Measurements from ENCODE around the gene SEMA3B. TPM values are rescaled to one million over a fixed set of nuclear protein-coding genes. Genes with fewer than 3 reads are reported as not detected.

SEMA3B gene
- total RNA-seq, 1 experiment from 2014 or later = 0.43 TPM

- H3K9me3 ChIP-seq (ENCODE audit: low read depth, low read length, poor library complexity, severe bottlenecking) = no peaks in the 10 kb centered on the region
- peak overlapping the region; percentile 59 for H3K27ac ChIP-seq (ENCODE audit: low read depth, low read length, poor library complexity, severe bottlenecking)
- intact Hi-C loops (cut with micrococcal nuclease; ENCODE audit: unreplicated experiment) = no loop called here
- no peaks in the 10 kb centered on the region for H3K4me1 ChIP-seq (ENCODE audit: insufficient read depth, low read length, poor library complexity, severe bottlenecking)
- BruUV-seq (replicated peaks) = no TSS peak
- DNase-seq (ENCODE audit: low spot score) = no peak
- ChIA-PET POLR2A (ENCODE audit: low non-redundant PET) (no interaction called here), CTCF (no interaction called here)
- no peaks in the 10 kb centered on the region for H3K27me3 ChIP-seq (replicated peaks; ENCODE audit: insufficient read depth, low read depth, low read length, poor library complexity)
- peaks cover 11% of the 10 kb centered on the region for H3K36me3 ChIP-seq (ENCODE audit: insufficient read depth, low read length, poor library complexity, severe bottlenecking)
- TF ChIP-seq CTCF (conservative IDR thresholded peaks at IDR 0.05; ENCODE audit: low read depth, low read length) (no peak), EZH2 (IDR thresholded peaks at IDR 0.05; ENCODE audit: borderline replicate concordance, low read depth, low read length, poor library complexity, severe bottlenecking) (no peak)
- peak overlapping the region; percentile 77 for H3K4me3 ChIP-seq (ENCODE audit: low read depth, low read length, poor library complexity, severe bottlenecking)
Measured at GRCh38 chr3:50293079-50293801, 24.3 kb downstream of the SEMA3B start.

- no peak for DNase-seq (ENCODE audit: low spot score)
- H3K36me3 ChIP-seq (ENCODE audit: insufficient read depth, low read length, poor library complexity, severe bottlenecking) = peaks cover 8% of the 10 kb centered on the region
- no TSS peak for BruUV-seq (replicated peaks)
- no peak overlapping the region for H3K27ac ChIP-seq (ENCODE audit: low read depth, low read length, poor library complexity, severe bottlenecking)
- POLR2A ChIA-PET (ENCODE audit: low non-redundant PET) = no interaction called here
- H3K9me3 ChIP-seq (ENCODE audit: low read depth, low read length, poor library complexity, severe bottlenecking) = no peaks in the 10 kb centered on the region
- TF ChIP-seq CTCF (conservative IDR thresholded peaks at IDR 0.05; ENCODE audit: low read depth, low read length) (no peak), EZH2 (IDR thresholded peaks at IDR 0.05; ENCODE audit: borderline replicate concordance, low read depth, low read length, poor library complexity, severe bottlenecking) (no peak)
- H3K4me1 ChIP-seq (ENCODE audit: insufficient read depth, low read length, poor library complexity, severe bottlenecking) = no peaks in the 10 kb centered on the region
- no peak overlapping the region for H3K4me3 ChIP-seq (ENCODE audit: low read depth, low read length, poor library complexity, severe bottlenecking)
- CTCF ChIA-PET = no interaction called here
- intact Hi-C loops (cut with micrococcal nuclease; ENCODE audit: unreplicated experiment) = no loop called here
- no peaks in the 10 kb centered on the region for H3K27me3 ChIP-seq (replicated peaks; ENCODE audit: insufficient read depth, low read depth, low read length, poor library complexity)
Measured at GRCh38 chr3:50294089-50294488, 25.1 kb downstream of the SEMA3B start.

- H3K4me3 ChIP-seq (ENCODE audit: low read depth, low read length, poor library complexity, severe bottlenecking) = no peak overlapping the region
- no peak for DNase-seq (ENCODE audit: low spot score)
- no peaks in the 10 kb centered on the region for H3K9me3 ChIP-seq (ENCODE audit: low read depth, low read length, poor library complexity, severe bottlenecking)
- intact Hi-C loops (cut with micrococcal nuclease; ENCODE audit: unreplicated experiment) = no loop called here
- H3K4me1 ChIP-seq (ENCODE audit: insufficient read depth, low read length, poor library complexity, severe bottlenecking) = peaks cover 2% of the 10 kb centered on the region
- H3K36me3 ChIP-seq (ENCODE audit: insufficient read depth, low read length, poor library complexity, severe bottlenecking) = peaks cover 4% of the 10 kb centered on the region
- TF ChIP-seq EZH2 (IDR thresholded peaks at IDR 0.05; ENCODE audit: borderline replicate concordance, low read depth, low read length, poor library complexity, severe bottlenecking) = no peak
- no peaks in the 10 kb centered on the region for H3K27me3 ChIP-seq (replicated peaks; ENCODE audit: insufficient read depth, low read depth, low read length, poor library complexity)
- BruUV-seq (replicated peaks) = no TSS peak
- CTCF ChIA-PET = no interaction called here
- POLR2A ChIA-PET (ENCODE audit: low non-redundant PET) = no interaction called here
- H3K27ac ChIP-seq (ENCODE audit: low read depth, low read length, poor library complexity, severe bottlenecking) = no peak overlapping the region
Measured at GRCh38 chr3:50294492-50295403, 25.8 kb downstream of the SEMA3B start.
